Measurements from ENCODE around the gene EFEMP1. TPM values are rescaled to one million over a fixed set of nuclear protein-coding genes. Genes with fewer than 3 reads are reported as not detected.
"Not testable (repeated sequence)": the region's sequence is repeated elsewhere in the genome, so short reads cannot be mapped to it uniquely, and the experiment has no call there.

The EFEMP1 gene
- polyA plus RNA-seq, 3 donors from 2014 or later = not detected

DNA sequence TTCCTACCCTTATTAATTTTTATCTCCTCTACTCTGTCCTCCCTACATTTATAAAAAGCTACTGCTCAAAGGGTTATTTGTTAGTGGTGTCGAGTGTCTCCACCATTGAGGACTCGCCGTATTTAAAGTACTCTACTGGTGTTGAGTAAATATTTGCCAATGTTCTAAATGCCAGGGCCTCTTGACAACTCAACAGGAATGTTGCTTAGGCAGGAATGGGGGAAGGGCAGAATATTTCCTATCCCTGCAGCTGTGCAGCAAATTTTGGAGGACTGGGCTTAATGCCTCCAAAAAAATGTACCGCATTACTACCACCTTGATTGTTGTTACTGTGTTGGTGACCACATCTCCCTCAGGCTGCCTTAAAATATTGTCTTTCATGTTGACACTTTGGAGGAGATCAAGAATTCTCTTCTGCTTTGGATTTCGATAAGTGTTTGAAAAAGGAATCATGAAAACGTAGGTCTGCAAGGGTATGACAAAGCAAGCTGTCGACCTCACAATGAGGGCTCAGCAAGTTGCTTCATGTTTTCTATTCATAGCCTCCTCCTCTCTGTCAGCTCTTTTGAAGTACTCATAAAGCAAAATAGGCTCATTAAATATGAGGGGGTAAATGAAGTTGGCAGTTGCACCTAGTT lies 84.3 kb downstream of the EFEMP1 start:
- no peak for DNase-seq
- peaks cover 0 to 10% (median 4%) of the 10 kb centered on the region in 6 donors for H3K9me3 Mint-ChIP-seq
- no peak overlapping the region for H3K4me3 Mint-ChIP-seq
- no peaks in the 10 kb centered on the region for H3K36me3 Mint-ChIP-seq
- H3K27me3 Mint-ChIP-seq (ENCODE audit: low read depth in 3 of 3) = peaks cover 0 to 2% (median 0%) of the 10 kb centered on the region in 3 donors
- no peak overlapping the region for H3K27ac Mint-ChIP-seq
- no peaks in the 10 kb centered on the region for H3K4me1 Mint-ChIP-seq

DNA sequence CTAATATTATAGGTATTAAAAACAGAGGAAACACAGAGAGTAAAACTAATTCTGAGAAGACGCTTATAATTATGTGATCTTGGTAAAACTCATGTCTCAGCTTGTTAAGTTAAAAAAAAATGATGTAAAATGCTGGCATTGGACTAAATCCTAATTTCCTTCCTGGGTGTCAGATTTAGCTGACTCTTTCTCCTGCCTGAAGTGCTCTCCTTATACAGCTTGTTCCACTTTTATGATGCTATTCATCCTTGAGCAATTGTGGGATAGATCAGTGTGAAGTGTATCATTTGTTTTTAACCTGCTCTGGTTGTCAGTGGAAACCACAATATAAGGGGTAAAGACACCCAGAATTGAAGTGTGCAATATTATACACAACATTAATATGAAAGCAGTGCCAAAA lies 84.9 kb downstream of the EFEMP1 start:
- H3K9me3 Mint-ChIP-seq = peaks cover 0 to 10% (median 4%) of the 10 kb centered on the region in 6 donors
- no peak overlapping the region for H3K4me3 Mint-ChIP-seq
- no peak overlapping the region for H3K27ac Mint-ChIP-seq
- H3K27me3 Mint-ChIP-seq (ENCODE audit: low read depth in 3 of 3) = peaks cover 0 to 2% (median 0%) of the 10 kb centered on the region in 3 donors
- no peaks in the 10 kb centered on the region for H3K36me3 Mint-ChIP-seq
- no peaks in the 10 kb centered on the region for H3K4me1 Mint-ChIP-seq
- DNase-seq = no peak

DNA sequence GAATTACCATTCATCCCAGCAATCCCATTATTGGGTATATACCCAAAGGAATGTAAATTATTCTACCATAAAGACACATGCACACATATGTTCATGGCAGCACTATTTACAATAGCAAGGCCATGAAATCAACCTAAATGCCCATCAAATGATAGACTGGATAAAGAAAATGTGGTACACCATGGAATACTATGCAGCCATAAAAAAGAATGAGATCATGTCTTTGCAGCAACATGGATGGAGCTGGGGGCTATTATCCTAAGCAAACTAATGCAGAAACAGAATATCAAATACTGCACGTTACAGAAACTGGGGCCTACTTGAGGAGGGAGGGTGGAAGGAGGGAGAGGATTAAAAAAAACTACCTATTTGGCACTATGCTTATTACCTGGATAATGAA lies 85.5 kb downstream of the EFEMP1 start:
- H3K27me3 Mint-ChIP-seq (ENCODE audit: low read depth in 3 of 3); H3K4me1 Mint-ChIP-seq; H3K36me3 Mint-ChIP-seq; H3K9me3 Mint-ChIP-seq; H3K27ac Mint-ChIP-seq; DNase-seq; H3K4me3 Mint-ChIP-seq: not testable (repeated sequence)

DNA sequence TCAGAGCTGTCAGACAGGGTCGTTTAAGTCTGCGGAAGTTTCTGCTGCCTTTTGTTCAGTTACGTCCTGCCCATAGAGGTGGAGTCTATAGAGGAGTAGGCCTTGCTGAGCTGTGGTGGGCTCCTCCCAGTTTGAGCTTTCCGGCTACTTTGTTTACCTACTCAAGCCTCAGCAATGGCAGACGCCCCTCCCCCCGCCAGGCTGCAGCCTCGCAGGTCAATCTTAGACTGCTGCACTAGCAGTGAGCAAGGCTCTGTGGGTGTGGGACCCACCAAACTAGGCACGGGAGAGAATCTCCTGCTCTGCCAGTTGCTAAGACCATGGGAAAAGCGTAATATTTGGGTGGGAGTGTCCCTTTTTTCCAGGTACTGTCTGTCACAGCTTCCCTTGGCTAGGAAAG lies 86.5 kb downstream of the EFEMP1 start:
- H3K9me3 Mint-ChIP-seq = peaks cover 0 to 10% (median 4%) of the 10 kb centered on the region in 6 donors
- H3K27me3 Mint-ChIP-seq (ENCODE audit: low read depth in 3 of 3) = peaks cover 0 to 2% (median 0%) of the 10 kb centered on the region in 3 donors
- DNase-seq = no peak
- no peak overlapping the region for H3K4me3 Mint-ChIP-seq
- no peaks in the 10 kb centered on the region for H3K36me3 Mint-ChIP-seq
- H3K4me1 Mint-ChIP-seq = no peaks in the 10 kb centered on the region
- no peak overlapping the region for H3K27ac Mint-ChIP-seq

DNA sequence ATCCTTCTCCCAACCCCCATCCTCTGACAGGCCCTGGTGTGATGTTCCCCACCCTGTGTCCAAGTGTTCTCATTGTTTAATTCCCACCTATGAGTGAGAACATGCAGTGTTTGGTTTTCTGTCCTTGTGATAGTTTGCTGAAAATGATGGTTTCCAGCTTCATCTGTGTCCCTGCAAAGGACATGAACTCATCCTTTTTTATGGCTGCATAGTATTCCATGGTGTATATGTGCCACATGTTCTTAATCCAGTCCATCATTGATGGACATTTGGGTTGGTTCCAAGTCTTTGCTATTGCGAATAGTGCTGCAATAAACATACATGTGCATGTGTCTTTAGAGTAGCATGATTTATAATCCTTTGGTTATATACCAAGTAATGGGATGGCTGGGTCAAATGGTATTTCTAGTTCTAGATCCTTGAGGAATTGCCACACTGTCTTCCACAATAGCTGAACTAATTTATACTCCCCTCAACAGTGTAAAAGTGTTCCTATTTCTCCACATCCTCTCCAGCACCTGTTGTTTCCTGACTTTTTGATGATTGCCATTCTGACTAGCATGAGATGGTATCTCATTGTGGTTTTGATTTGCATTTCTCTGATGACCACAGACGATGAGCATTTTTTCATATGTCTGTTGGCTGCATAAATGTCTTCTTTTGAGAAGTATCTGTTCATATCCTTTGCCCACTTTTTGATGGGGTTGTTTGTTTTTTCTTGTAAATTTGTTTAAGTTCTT lies 91.7 kb downstream of the EFEMP1 start:
- not testable (repeated sequence) for DNase-seq; H3K4me1 Mint-ChIP-seq; H3K4me3 Mint-ChIP-seq; H3K27ac Mint-ChIP-seq; H3K27me3 Mint-ChIP-seq (ENCODE audit: low read depth in 3 of 3); H3K36me3 Mint-ChIP-seq
- H3K9me3 Mint-ChIP-seq = peaks cover 0 to 13% (median 4%) of the 10 kb centered on the region in 6 donors

DNA sequence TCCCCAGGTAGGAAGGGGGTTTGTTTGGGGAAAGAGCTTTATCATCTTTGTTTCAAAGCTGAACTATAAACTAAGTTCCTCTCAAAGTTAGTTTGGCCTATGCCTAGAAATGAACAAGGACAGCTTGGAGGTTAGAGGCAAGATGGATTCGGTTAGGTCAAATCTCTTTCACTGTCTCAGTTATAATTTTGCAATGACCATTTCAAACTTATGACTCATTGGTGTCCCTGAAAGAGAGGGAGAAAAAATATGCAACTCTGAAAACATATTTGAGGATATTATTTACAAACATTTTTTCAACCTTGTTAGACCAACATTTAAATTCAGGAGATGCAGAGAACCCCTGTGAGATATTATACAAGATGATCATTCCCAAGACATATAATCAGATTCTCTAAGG lies 95.7 kb downstream of the EFEMP1 start:
- H3K27me3 Mint-ChIP-seq (ENCODE audit: low read depth in 3 of 3) = peaks cover 0 to 2% (median 2%) of the 10 kb centered on the region in 3 donors
- H3K9me3 Mint-ChIP-seq = peaks cover 0 to 13% (median 2%) of the 10 kb centered on the region in 6 donors
- H3K4me3 Mint-ChIP-seq = no peak overlapping the region
- no peak for DNase-seq
- no peaks in the 10 kb centered on the region for H3K36me3 Mint-ChIP-seq
- H3K27ac Mint-ChIP-seq = no peak overlapping the region
- H3K4me1 Mint-ChIP-seq = no peaks in the 10 kb centered on the region

DNA sequence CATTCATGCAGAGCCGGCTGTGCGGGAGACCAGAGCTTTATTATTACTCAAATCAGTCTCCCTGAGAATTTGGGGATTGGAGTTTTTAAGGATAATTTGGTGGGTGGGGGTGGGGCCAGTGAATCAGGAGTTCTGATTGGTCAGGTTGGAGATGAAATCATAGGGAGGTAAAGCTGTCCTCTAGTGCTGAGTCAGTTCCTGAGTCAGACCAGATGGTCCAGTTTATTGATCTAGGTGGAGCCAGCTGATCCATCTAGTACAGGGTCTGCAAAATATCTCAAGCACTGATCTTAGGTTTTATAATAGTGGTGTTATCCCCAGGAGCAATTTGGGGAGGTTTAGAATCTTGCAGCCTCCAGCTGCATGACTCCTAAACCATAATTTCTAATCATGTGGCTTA lies 96.2 kb downstream of the EFEMP1 start:
- DNase-seq; H3K27me3 Mint-ChIP-seq (ENCODE audit: low read depth in 3 of 3); H3K4me1 Mint-ChIP-seq; H3K36me3 Mint-ChIP-seq; H3K27ac Mint-ChIP-seq; H3K4me3 Mint-ChIP-seq: not testable (repeated sequence)
- H3K9me3 Mint-ChIP-seq = peaks cover 0 to 13% (median 2%) of the 10 kb centered on the region in 6 donors

DNA sequence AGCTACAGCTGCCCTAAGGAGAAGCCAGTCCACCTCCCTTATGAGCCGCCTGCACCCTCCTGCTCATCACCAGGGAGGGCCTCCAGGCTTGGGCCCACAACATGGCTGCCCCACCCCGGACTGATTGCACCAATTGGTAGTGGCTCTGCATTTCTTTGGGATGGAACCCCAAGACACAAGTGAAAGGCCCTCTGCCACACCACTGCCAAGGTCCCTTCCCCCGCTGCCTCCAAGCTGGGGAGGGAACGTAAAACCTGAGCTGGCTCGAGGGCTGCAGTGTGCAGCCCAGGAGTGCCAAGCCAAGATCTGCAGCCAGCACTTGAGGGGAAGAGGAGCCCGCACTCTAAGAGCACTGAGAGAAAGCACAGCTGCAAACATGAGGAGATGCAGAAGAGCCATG lies 97.3 kb downstream of the EFEMP1 start:
- peaks cover 0 to 13% (median 2%) of the 10 kb centered on the region in 6 donors for H3K9me3 Mint-ChIP-seq
- no peak for DNase-seq
- H3K36me3 Mint-ChIP-seq = no peaks in the 10 kb centered on the region
- H3K27ac Mint-ChIP-seq = no peak overlapping the region
- H3K4me1 Mint-ChIP-seq = no peaks in the 10 kb centered on the region
- H3K27me3 Mint-ChIP-seq (ENCODE audit: low read depth in 3 of 3) = peaks cover 0 to 2% (median 2%) of the 10 kb centered on the region in 3 donors
- H3K4me3 Mint-ChIP-seq = no peak overlapping the region

DNA sequence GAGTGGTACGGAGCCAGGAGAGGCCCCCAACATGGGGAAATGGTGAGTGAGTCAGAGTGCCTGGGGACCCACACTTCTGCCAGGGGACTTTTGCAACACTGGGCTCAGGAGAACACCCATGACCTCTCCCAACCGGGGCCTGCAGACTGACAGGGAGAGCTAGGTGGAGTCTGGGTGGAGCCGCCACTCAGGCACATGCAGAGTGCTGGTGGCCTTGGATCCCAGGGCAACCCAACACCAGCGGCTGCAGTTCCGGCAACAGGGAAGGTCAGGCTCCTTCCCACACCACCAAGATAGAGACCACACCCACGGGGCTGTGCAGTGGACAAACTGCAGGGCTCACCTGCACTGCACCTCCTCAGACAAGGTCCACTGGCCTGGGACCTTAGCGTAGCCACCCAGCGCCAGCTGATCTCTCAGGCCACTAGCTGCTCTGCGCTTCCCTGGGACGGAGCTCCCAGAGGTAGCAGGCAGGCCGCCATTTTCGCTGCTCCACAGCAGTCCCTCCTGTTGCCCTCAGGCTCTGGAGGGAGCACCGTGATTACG lies 99.0 kb downstream of the EFEMP1 start:
- Mint-ChIP-seq H3K27me3 (ENCODE audit: low read depth in 3 of 3) (peaks cover 0 to 2% (median 0%) of the 10 kb centered on the region in 3 donors), H3K27ac (no peak overlapping the region), H3K9me3 (peaks cover 0 to 13% (median 2%) of the 10 kb centered on the region in 6 donors), H3K36me3 (no peaks in the 10 kb centered on the region), H3K4me1 (no peaks in the 10 kb centered on the region), H3K4me3 (no peak overlapping the region)
- DNase-seq = no peak

Other genes starting within 250 kb of the EFEMP1 start
- 10 to 100 TPM; 13.1 to 20.5 (median 19.6) TPM for gene PNPT1, start 229.9 kb downstream of the EFEMP1 start, polyA plus RNA-seq